GM20000 (cell line): ENCODE data around the gene RYR1.
"Not testable (repeated sequence)": the region's sequence is repeated elsewhere in the genome, so short reads cannot be mapped to it uniquely, and the experiment has no call there.

Experiments
- DNase-seq: peaks from one replicate; pipeline ENCODE4 v3.0.0; 2012; ENCODE audit warnings: low spot score
- CTCF ChIP-seq: IDR thresholded peaks from 2 replicates; pipeline ENCODE4 v1.5.1; 2012; ENCODE audit warnings: mild to moderate bottlenecking, control low read depth; ENCODE audit errors: extremely low read depth, missing control alignments

RYR1 gene

GRCh38 chr19:38506723-38507550 lies 73.4 kb downstream of the RYR1 start:
- TF ChIP-seq CTCF = no peak
- peak; percentile 91 for DNase-seq

DNA sequence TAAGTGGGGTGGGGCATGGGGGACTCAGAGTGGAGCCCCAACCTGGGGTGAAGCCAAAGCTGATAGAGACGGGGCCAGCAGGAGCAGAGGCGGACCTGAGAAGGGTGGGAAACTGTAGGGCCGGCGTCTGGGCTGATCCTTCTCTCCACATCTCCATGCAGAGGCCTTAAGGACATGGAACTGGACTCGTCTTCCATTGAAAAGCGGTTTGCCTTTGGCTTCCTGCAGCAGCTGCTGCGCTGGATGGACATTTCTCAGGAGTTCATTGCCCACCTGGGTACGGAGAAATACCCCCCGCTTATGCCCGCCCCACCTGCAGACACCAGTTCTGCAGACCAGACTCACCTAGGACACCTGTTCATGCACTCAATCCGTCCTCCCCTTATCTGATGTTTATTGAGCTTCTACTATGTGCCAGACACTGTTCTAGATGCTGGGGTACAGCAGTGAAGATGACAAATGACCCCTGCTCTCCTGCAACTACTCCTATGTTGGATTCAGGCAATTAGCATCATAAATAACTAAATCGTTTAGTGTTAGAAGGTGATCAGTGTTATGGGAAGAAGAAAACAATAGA lies 74.1 kb downstream of the RYR1 start:
- no peak for TF ChIP-seq CTCF
- no peak for DNase-seq

- no peak for TF ChIP-seq CTCF
- no peak for DNase-seq
Observed at GRCh38 chr19:38508507-38508906, 75.0 kb downstream of the RYR1 start.

GRCh38 chr19:38509027-38509426 lies 75.5 kb downstream of the RYR1 start:
- DNase-seq = no peak
- TF ChIP-seq CTCF = no peak

- TF ChIP-seq CTCF = no peak
- DNase-seq = no peak
Observed at GRCh38 chr19:38511074-38511708, 77.7 kb downstream of the RYR1 start.

GRCh38 chr19:38512277-38512676 lies 78.8 kb downstream of the RYR1 start:
- no peak for TF ChIP-seq CTCF
- no peak for DNase-seq

- DNase-seq = not testable (repeated sequence)
Observed at GRCh38 chr19:38513156-38513555, 79.7 kb downstream of the RYR1 start.

DNA sequence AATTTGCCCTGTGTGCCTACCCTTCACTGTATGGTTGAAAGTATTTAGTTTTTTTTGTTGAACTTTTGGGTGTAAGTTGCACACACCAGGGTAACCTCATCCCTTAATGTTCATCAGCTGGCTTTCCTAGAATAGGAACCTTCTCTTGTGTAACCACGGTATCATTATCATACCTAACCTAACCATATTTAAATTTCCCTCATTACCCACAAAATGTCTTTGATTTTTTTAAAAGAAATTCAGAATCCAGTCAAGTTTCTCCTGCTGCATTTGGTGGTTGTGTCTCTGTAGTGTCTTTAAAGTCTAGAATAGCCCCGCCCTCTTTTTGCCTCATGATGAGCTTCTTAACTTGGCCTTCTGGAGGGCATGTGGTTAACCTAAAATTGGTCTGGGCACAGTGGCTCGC lies 80.3 kb downstream of the RYR1 start:
- no peak for DNase-seq

More for the DNA sequence above, 80.3 kb downstream of the RYR1 start:
- no peak for TF ChIP-seq CTCF
